Activated CD8-positive, alpha-beta memory T cell treated with anti-CD3 and anti-CD28 coated beads for 1 hour (primary cell): ENCODE data around the gene TMEM144.
"Not testable (repeated sequence)": the region's sequence is repeated elsewhere in the genome, so short reads cannot be mapped to it uniquely, and the experiment has no call there.

Source experiments
- DNase-seq, 2 donors: peaks; one replicate each; pipeline ENCODE4 v3.0.0-alpha.2; 2020; ENCODE audit warnings: low read depth in 1 of 2; ENCODE audit errors: extremely low read depth in 1 of 2

Gene TMEM144

GRCh38 chr4:158190718-158191117 is 19.6 kb upstream of the TMEM144 start:
- no peak for DNase-seq

GRCh38 chr4:158192439-158193158 is 17.7 kb upstream of the TMEM144 start:
- DNase-seq, result no peak

- DNase-seq, result no peak
Observed at GRCh38 chr4:158193171-158193749, 17.0 kb upstream of the TMEM144 start.

- DNase-seq, result no peak
Observed at GRCh38 chr4:158195297-158195696, 15.0 kb upstream of the TMEM144 start.

- no peak for DNase-seq
Observed at GRCh38 chr4:158197194-158197776, 13.0 kb upstream of the TMEM144 start.

- no peak for DNase-seq
Observed at GRCh38 chr4:158200214-158200613, 10.1 kb upstream of the TMEM144 start.

GRCh38 chr4:158201322-158201721 is 9.0 kb upstream of the TMEM144 start:
- no peak for DNase-seq

- DNase-seq, result no peak
Observed at GRCh38 chr4:158201876-158202275, 8.4 kb upstream of the TMEM144 start.

- no peak for DNase-seq
Observed at GRCh38 chr4:158202481-158202880, 7.8 kb upstream of the TMEM144 start.

- DNase-seq, result no peak
Observed at GRCh38 chr4:158203436-158203835, 6.8 kb upstream of the TMEM144 start.

GRCh38 chr4:158203929-158204328 is 6.4 kb upstream of the TMEM144 start:
- DNase-seq, result no peak

GRCh38 chr4:158208963-158209640 is 1.2 kb upstream of the TMEM144 start:
- no peak for DNase-seq

GRCh38 chr4:158211222-158211621 is 936 bp downstream of the TMEM144 start:
- DNase-seq, result no peak

- no peak for DNase-seq
Observed at GRCh38 chr4:158213466-158213865, 3.2 kb downstream of the TMEM144 start.

- DNase-seq, result no peak
Observed at GRCh38 chr4:158214856-158215255, 4.6 kb downstream of the TMEM144 start.

GRCh38 chr4:158217763-158218162 is 7.5 kb downstream of the TMEM144 start:
- no peak for DNase-seq

- DNase-seq, result no peak
Observed at GRCh38 chr4:158219623-158220022, 9.3 kb downstream of the TMEM144 start.

GRCh38 chr4:158224318-158224717 is 14.0 kb downstream of the TMEM144 start:
- DNase-seq, result not testable (repeated sequence)

GRCh38 chr4:158224999-158225398 is 14.7 kb downstream of the TMEM144 start:
- DNase-seq, result not testable (repeated sequence)

- DNase-seq, result not testable (repeated sequence)
Observed at GRCh38 chr4:158227880-158228279, 17.6 kb downstream of the TMEM144 start.

- not testable (repeated sequence) for DNase-seq
Observed at GRCh38 chr4:158228399-158228798, 18.1 kb downstream of the TMEM144 start.

- no peak for DNase-seq
Observed at GRCh38 chr4:158229768-158230167, 19.5 kb downstream of the TMEM144 start.
